ENCODE measurements around the gene TEX264. TPM values are rescaled to one million over a fixed set of nuclear protein-coding genes. Genes with fewer than 3 reads are reported as not detected.

The TEX264 gene
- total and polyA plus RNA-seq, 2 of the 13 experiments (the other 11 are each of a cell fraction or from before 2014, with no cell fraction given): 35.2 to 52.1 TPM

DNA sequence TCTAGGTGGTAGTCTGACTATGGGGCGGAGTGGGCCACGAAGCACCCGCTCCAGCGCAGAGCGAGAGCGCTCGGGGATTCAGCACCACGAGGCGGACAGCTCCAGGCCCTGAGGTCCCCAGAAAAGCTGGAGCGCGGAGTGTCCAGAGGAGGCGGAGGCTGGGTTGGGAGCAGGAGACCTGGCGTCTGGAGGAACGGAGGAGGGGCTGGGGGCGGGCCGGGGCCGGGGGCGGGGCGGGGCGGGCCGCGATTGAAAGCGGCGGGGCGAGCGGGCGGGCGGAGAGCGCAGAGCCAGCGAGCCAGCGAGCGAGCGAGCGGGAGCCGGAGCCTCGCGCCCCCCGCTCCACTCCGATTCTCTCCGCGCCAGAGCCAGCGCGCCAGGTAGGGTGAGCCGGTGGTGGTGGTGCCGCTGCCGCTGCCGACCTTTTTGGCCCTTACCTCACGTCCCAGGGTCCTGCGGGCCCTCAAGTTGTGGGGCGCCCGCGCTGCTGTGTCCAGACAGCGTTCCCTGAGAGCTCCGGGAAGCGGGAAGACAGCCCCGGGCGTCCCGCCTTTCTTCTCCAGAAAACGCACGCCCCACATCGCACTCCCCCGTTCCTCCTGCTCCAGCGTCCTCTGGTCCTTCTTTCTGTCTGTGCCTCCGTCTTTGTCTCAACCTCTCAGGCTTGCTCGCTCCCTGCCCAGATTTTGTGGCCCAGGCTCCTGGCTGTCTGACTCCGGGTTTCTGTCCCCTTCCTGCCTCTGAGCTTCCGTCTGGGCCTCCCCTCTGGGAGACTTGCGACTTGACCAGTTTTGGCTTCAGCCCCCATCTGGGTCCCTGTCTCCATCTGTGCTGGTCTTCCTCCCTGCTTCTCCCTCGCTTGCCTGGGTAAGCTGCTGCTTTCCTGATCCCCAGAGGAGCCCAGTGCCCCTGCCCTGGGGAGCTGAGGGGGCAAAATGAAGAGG lies 36.0 kb downstream of the TEX264 start, which contains the start of gene GRM2 (continued):
- TF ChIP-seq NCOA2 (CRISPR knock-in tag; IDR thresholded peaks at IDR 0.05) (peak; percentile 40; the same call in 1 of the 2 replicates), FOSL2 (CRISPR knock-in tag; IDR thresholded peaks at IDR 0.05) (peak; percentile 46), ZNF687 (CRISPR knock-in tag; IDR thresholded peaks at IDR 0.05) (peak; percentile 46), ZNF576 (CRISPR knock-in tag; IDR thresholded peaks at IDR 0.05) (no peak)

- ChIA-PET CTCF (ENCODE audit: low intra/inter-chr PET ratio, low total read pairs) (no interaction called here), POLR2A (no interaction called here)
- no peak for DNase-seq (ENCODE audit: low spot score)
- TF ChIP-seq AHR (CRISPR knock-in tag; IDR thresholded peaks at IDR 0.05) (no peak), ZNF777 (CRISPR knock-in tag; IDR thresholded peaks at IDR 0.05) (no peak), ZMYM4 (CRISPR knock-in tag; IDR thresholded peaks at IDR 0.05) (no peak), PAF1 (CRISPR knock-in tag; IDR thresholded peaks at IDR 0.05) (no peak), ZNF33B (CRISPR knock-in tag; IDR thresholded peaks at IDR 0.05) (no peak), ZNF709 (CRISPR knock-in tag; IDR thresholded peaks at IDR 0.05) (no peak), U2AF2 (IDR thresholded peaks at IDR 0.05; ENCODE audit: low read depth, low read length) (no peak), FLYWCH1 (CRISPR knock-in tag; IDR thresholded peaks at IDR 0.05) (no peak), ATF3 (CRISPR knock-in tag; IDR thresholded peaks at IDR 0.05) (no peak), NCOA5 (CRISPR knock-in tag; IDR thresholded peaks at IDR 0.05) (no peak)
- Histone ChIP-seq H3K79me2 (ENCODE audit: insufficient read depth, low read length) (no peaks in the 10 kb centered on the region), H3K9me3 (ENCODE audit: low read length) (no peaks in the 10 kb centered on the region), H2AFZ (ENCODE audit: low read length) (no peak overlapping the region), H3K27me3 (ENCODE audit: control insufficient read depth in 1 of 2, insufficient read depth in 2 of 2, low read length in 2 of 2) (peaks cover 2 to 13% of the 10 kb centered on the region in 2 experiments; a peak in 4 of 5 replicates), H3K4me3 (replicated peaks in 1 of 3; ENCODE audit: insufficient read depth in 1 of 3, low read depth in 2 of 3, low read length in 3 of 3) (no peak overlapping the region), H3K4me2 (ENCODE audit: low read depth, low read length) (no peak overlapping the region), H3K27ac (ENCODE audit: extremely low read length, insufficient read depth, low read length) (no peak overlapping the region), H3K4me1 (ENCODE audit: insufficient read depth, low read length) (peaks cover 26% of the 10 kb centered on the region), H3K9ac (ENCODE audit: insufficient read depth, low read depth, low read length) (no peak overlapping the region), H4K20me1 (ENCODE audit: insufficient read depth, low read length) (peaks cover 11% of the 10 kb centered on the region; the same call in 1 of the 2 replicates), H3K36me3 (replicated peaks in 1 of 2; ENCODE audit: control insufficient read depth in 1 of 2, insufficient read depth in 2 of 2, low read length in 2 of 2) (0 out of 5 replicates have a peak, but pooled peaks cover 0 to 4% of the 10 kb centered on the region in 2 experiments)
- intact Hi-C loops (cut with micrococcal nuclease; ENCODE audit: unreplicated experiment) (no loop called here), in situ Hi-C loops (cut with HindIII; ENCODE audit: extremely low pct_ligation_motif_present, low pct_unique_long_range_greater_than_20kb) (no loop called here)
- 0% methylated on average over 2 of the region's 3 CpGs for WGBS (ENCODE audit: low lambda C conversion rate)
- BruUV-seq (replicated peaks): no TSS peak
- no peak for ATAC-seq
- FAIRE-seq: no peak
Measured at GRCh38 chr3:51708216-51708845, 37.3 kb downstream of the TEX264 start.
